A549 (cell line): Measurements from ENCODE around the gene CLDND2.

ENCODE experiments used
- CBX2 ChIP-seq: fragments of 200-600 bp; sonication (generic); IDR thresholded peaks from 2 replicates; pipeline ENCODE4 v1.6.1; 2016; ENCODE audit warnings: low read depth, mild to moderate bottlenecking, borderline replicate concordance
- CEBPB ChIP-seq, 2 experiments: fragments of >200 bp in 1 of 2; sonication (Bioruptor Twin) in 1 of 2; formaldehyde crosslinking in 1 of 2; IDR thresholded peaks; 2 replicates each; pipeline ENCODE4 v1.6.1; 2012 to 2016
- CTCF ChIP-seq: fragments of >200 bp; sonication (Bioruptor Twin); formaldehyde crosslinking; IDR thresholded peaks from 3 replicates; pipeline ENCODE4 v1.5.1; 2016
- HOXB13 ChIP-seq: fragments of 250-450 bp; sonication (Bioruptor Pico); IDR thresholded peaks from 2 replicates; pipeline ENCODE4 v1.5.0; 2020; ENCODE audit warnings: low read depth, mild to moderate bottlenecking, moderate library complexity
- MAX ChIP-seq: IDR thresholded peaks from 2 replicates; pipeline ENCODE4 v1.6.1; 2012
- MAZ ChIP-seq: fragments of 150-350 bp; IDR thresholded peaks from 2 replicates; pipeline ENCODE4 v1.6.1; 2014; ENCODE audit warnings: antibody characterized with exemption, low read depth, low read length, borderline replicate concordance
- PHF8 ChIP-seq: fragments of 200-600 bp; sonication (generic); IDR thresholded peaks from 2 replicates; pipeline ENCODE4 v1.6.1; 2016; ENCODE audit warnings: low read depth, mild to moderate bottlenecking, antibody characterized with exemption, moderate library complexity, borderline replicate concordance
- POLR2A ChIP-seq: IDR thresholded peaks from 2 replicates; pipeline ENCODE4 v1.6.1; 2012; ENCODE audit warnings: mild to moderate bottlenecking, low read length
- SMC3 ChIP-seq: fragments of >200 bp; sonication (Bioruptor Twin); formaldehyde crosslinking; IDR thresholded peaks from 3 replicates; pipeline ENCODE4 v1.6.1; 2018; ENCODE audit warnings: inconsistent platforms
- USF2 ChIP-seq: fragments of 450-650 bp; IDR thresholded peaks from 2 replicates; pipeline ENCODE4 v1.6.1; 2014; ENCODE audit warnings: antibody characterized with exemption
- ZC3H11A ChIP-seq: fragments of 450-650 bp; IDR thresholded peaks from 2 replicates; pipeline ENCODE4 v1.6.1; 2014; ENCODE audit warnings: antibody characterized with exemption, mild to moderate bottlenecking
- ZFP36 ChIP-seq: fragments of 450-650 bp; IDR thresholded peaks from 2 replicates; pipeline ENCODE4 v1.6.1; 2014; ENCODE audit warnings: borderline replicate concordance; ENCODE audit not compliant: partially characterized antibody

GRCh38 chr19:51345076-51345620, 23.7 kb downstream of the CLDND2 start:
- TF ChIP-seq MAX: no peak
- TF ChIP-seq PHF8: no peak
- TF ChIP-seq POLR2A: no peak
- TF ChIP-seq ZC3H11A: no peak
- TF ChIP-seq CTCF: no peak
- TF ChIP-seq SMC3: no peak
- TF ChIP-seq MAZ: no peak
- no peak for TF ChIP-seq USF2
- TF ChIP-seq CEBPB (IDR thresholded peaks at IDR 0.05): no peak
- no peak for TF ChIP-seq CBX2
- TF ChIP-seq HOXB13 (CRISPR knock-in tag): no peak
- TF ChIP-seq ZFP36: no peak
